Liver (tissue), 3 donors: Measurements from ENCODE around the gene FGF12.

Source experiments
- EGR1 ChIP-seq, 2 donors: IDR thresholded peaks; 2 replicates each; pipeline ENCODE4 v1.6.1; 2016 to 2018; ENCODE audit warnings: antibody characterized with exemption in 2 of 2, low read depth in 2 of 2
- FOXA1 ChIP-seq: IDR thresholded peaks from 2 replicates; pipeline ENCODE4 v1.6.1; 2016; ENCODE audit warnings: antibody characterized with exemption
- FOXA2 ChIP-seq: IDR thresholded peaks from 2 replicates; pipeline ENCODE4 v1.6.1; 2016; ENCODE audit warnings: antibody characterized with exemption
- REST ChIP-seq: IDR thresholded peaks from 2 replicates; pipeline ENCODE4 v1.6.1; 2016; ENCODE audit warnings: antibody characterized with exemption, mild to moderate bottlenecking
- SP1 ChIP-seq: IDR thresholded peaks from 2 replicates; pipeline ENCODE4 v1.6.1; 2018; ENCODE audit warnings: antibody characterized with exemption, mild to moderate bottlenecking
- YY1 ChIP-seq: IDR thresholded peaks from 2 replicates; pipeline ENCODE4 v1.6.1; 2016; ENCODE audit warnings: antibody characterized with exemption, mild to moderate bottlenecking
- TF ChIP-seq, protein P1 (sequence below): fragments of 150-350 bp; IDR thresholded peaks from 2 replicates; pipeline ENCODE4 v1.5.1; 2017; ENCODE audit warnings: improper control_type of control experiment, low read depth, low read length; ENCODE audit not compliant: missing input control
- donor health status: healthy.
- donor health status: healthy.

DNA sequence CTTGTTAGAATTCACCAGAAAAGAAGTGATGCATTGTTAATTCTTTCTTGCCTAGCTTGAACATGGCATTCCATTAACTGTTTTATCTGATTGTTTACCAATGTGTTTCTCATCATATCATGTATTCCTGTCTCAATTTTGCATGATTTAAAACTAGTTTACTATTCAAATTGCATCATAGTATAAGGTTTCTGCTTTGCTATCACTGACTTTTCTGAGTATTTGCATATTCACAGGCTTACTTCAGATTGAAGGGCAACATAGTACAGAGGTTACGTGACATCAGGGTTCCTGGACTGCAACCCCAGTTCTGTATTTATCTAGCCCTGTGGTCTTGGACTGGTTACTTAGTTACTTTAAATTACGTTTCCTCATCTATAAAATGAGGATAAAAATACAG, 561.8 kb downstream of the FGF12 start:
- TF ChIP-seq, protein P1, sequence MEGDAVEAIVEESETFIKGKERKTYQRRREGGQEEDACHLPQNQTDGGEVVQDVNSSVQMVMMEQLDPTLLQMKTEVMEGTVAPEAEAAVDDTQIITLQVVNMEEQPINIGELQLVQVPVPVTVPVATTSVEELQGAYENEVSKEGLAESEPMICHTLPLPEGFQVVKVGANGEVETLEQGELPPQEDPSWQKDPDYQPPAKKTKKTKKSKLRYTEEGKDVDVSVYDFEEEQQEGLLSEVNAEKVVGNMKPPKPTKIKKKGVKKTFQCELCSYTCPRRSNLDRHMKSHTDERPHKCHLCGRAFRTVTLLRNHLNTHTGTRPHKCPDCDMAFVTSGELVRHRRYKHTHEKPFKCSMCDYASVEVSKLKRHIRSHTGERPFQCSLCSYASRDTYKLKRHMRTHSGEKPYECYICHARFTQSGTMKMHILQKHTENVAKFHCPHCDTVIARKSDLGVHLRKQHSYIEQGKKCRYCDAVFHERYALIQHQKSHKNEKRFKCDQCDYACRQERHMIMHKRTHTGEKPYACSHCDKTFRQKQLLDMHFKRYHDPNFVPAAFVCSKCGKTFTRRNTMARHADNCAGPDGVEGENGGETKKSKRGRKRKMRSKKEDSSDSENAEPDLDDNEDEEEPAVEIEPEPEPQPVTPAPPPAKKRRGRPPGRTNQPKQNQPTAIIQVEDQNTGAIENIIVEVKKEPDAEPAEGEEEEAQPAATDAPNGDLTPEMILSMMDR: no peak
- TF ChIP-seq YY1 (no peak), REST (no peak), SP1 (no peak), FOXA1 (no peak), EGR1 (IDR thresholded peaks at IDR 0.05; ENCODE audit: low read depth in 2 of 2) (no peak), FOXA2 (no peak)
